HG03025 (cell line): ENCODE results near the gene HOXA1.

ENCODE experiments used
- ATAC-seq: cut with Tn5 transposase; IDR thresholded peaks from one replicate; pipeline ENCODE4 v1.9.1; 2021; ENCODE audit warnings: mild to moderate bottlenecking, moderate library complexity; ENCODE audit not compliant: unreplicated experiment, low FRiP score

Gene HOXA1

GRCh38 chr7:27094304-27095049 lies 1.3 kb downstream of the HOXA1 start:
- ATAC-seq: no peak

GRCh38 chr7:27093184-27093895 lies 2.5 kb downstream of the HOXA1 start:
- ATAC-seq: no peak

- no peak for ATAC-seq
Observed at GRCh38 chr7:27092819-27093110, 3.0 kb downstream of the HOXA1 start.

GRCh38 chr7:27091941-27092818 lies 3.6 kb downstream of the HOXA1 start:
- ATAC-seq: no peak

GRCh38 chr7:27091105-27091504 lies 4.7 kb downstream of the HOXA1 start:
- no peak for ATAC-seq

GRCh38 chr7:27088002-27088922 lies 7.5 kb downstream of the HOXA1 start:
- no peak for ATAC-seq

- ATAC-seq: no peak
Observed at GRCh38 chr7:27083646-27084045, 12.2 kb downstream of the HOXA1 start.

- ATAC-seq: no peak
Observed at GRCh38 chr7:27082171-27082570, 13.6 kb downstream of the HOXA1 start.

GRCh38 chr7:27080844-27081436 lies 14.9 kb downstream of the HOXA1 start:
- no peak for ATAC-seq

GRCh38 chr7:27079234-27079975 lies 16.4 kb downstream of the HOXA1 start:
- ATAC-seq: no peak

GRCh38 chr7:27078616-27079233 lies 17.1 kb downstream of the HOXA1 start:
- ATAC-seq: no peak

GRCh38 chr7:27073076-27073475 lies 22.7 kb downstream of the HOXA1 start:
- no peak for ATAC-seq

GRCh38 chr7:27071622-27072390 lies 24.0 kb downstream of the HOXA1 start:
- no peak for ATAC-seq

- no peak for ATAC-seq
Observed at GRCh38 chr7:27068259-27068658, 27.5 kb downstream of the HOXA1 start.

- no peak for ATAC-seq
Observed at GRCh38 chr7:27066148-27066547, 29.7 kb downstream of the HOXA1 start.

GRCh38 chr7:27065709-27066108 lies 30.1 kb downstream of the HOXA1 start:
- ATAC-seq: no peak

GRCh38 chr7:27064661-27065060 lies 31.1 kb downstream of the HOXA1 start:
- ATAC-seq: no peak

GRCh38 chr7:27064159-27064558 lies 31.6 kb downstream of the HOXA1 start:
- ATAC-seq: no peak
